Subcutaneous adipose tissue (tissue), 4 donors: ENCODE measurements around the gene PIEZO2. TPM values are rescaled to one million over a fixed set of nuclear protein-coding genes. Genes with fewer than 3 reads are reported as not detected.

ENCODE experiments used
- total RNA-seq, 4 donors: library from RNA; depleted of rRNA; stranded (reverse); fragments of >200 nt; gene quantifications; one replicate each; pipeline ENCODE4 v1.1.0, GENCODE V29; 2016
- TF ChIP-seq, protein P1 (sequence below): fragments of 450-650 bp; IDR thresholded peaks from one replicate; pipeline ENCODE4 v1.5.1; 2016; ENCODE audit warnings: low read depth, mild to moderate bottlenecking, control low read depth, antibody characterized with exemption, moderate library complexity

PIEZO2 gene
- total RNA-seq, 4 donors from 2014 or later = 0.85 to 2.2 (median 1.1) TPM

DNA sequence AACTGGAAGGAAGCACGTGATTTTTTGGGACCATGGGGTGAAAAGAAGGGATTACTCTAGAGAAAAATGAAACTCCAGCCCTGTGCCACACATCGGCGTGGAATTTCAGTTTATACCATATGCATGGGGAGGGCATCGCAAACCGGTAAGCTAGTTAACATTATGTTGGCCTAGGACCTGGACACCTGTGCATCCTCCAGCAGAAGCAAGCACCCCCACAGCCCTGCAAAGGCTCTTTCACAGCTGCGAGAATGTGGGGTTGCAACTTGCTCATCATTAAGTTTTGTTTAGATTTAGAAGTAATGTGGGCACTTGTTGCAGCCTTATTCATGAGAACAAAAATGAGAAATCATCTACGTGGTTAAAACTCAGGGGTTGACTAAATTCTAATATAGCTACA is 299.2 kb downstream of the PIEZO2 start:
- TF ChIP-seq, protein P1, sequence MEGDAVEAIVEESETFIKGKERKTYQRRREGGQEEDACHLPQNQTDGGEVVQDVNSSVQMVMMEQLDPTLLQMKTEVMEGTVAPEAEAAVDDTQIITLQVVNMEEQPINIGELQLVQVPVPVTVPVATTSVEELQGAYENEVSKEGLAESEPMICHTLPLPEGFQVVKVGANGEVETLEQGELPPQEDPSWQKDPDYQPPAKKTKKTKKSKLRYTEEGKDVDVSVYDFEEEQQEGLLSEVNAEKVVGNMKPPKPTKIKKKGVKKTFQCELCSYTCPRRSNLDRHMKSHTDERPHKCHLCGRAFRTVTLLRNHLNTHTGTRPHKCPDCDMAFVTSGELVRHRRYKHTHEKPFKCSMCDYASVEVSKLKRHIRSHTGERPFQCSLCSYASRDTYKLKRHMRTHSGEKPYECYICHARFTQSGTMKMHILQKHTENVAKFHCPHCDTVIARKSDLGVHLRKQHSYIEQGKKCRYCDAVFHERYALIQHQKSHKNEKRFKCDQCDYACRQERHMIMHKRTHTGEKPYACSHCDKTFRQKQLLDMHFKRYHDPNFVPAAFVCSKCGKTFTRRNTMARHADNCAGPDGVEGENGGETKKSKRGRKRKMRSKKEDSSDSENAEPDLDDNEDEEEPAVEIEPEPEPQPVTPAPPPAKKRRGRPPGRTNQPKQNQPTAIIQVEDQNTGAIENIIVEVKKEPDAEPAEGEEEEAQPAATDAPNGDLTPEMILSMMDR = no peak

- TF ChIP-seq, protein P1 = no peak
These were observed 301.5 kb downstream of the PIEZO2 start for GRCh38 chr18:10847907-10848306.

GRCh38 chr18:10847408-10847790 is 302.0 kb downstream of the PIEZO2 start:
- TF ChIP-seq, protein P1 = no peak

GRCh38 chr18:10846657-10847407 is 302.5 kb downstream of the PIEZO2 start:
- TF ChIP-seq, protein P1 = no peak

GRCh38 chr18:10843565-10843964 is 305.8 kb downstream of the PIEZO2 start:
- TF ChIP-seq, protein P1 = no peak

DNA sequence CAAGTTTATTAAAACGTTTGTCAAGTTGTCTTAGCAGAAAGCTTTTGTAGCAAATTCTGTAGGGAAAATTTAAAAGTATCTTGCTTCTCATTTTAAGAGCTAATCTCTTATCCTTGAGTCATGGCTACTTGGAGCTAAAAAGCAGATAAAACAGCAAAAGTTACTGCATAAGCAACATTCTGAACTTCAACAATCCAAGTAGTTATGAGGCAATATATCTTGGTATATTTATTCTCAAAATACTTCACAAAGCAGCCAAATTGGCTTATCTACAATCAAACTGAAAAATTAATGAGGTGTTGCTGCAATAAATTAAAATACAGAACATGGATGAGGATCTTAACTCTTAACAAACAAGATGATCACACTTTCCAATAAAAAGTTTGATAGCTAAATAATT is 306.5 kb downstream of the PIEZO2 start:
- TF ChIP-seq, protein P1 = no peak

GRCh38 chr18:10842371-10842770 is 307.0 kb downstream of the PIEZO2 start:
- TF ChIP-seq, protein P1 = no peak
